ENCODE results near the gene KRT84.

KRT84 gene

DNA sequence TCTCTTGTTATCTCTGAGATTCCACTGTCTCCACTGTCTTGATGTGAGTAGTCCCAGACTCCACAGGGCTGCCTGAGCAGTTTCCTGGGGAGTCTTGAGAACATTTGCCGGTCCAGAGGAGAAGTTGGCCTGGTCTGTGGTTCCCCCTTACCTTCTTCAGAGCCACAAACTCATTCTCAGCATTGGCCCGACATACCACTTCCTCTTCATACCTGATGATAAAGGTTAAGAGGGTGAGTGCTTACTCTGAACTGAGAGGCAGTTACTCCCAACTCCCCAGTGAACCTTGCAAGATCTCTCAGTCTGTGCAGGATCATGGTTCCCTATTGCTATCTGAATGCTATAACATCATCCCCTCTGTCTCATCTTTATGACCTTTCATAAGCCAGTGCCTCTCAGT lies 2.6 kb downstream of the KRT84 start:
- no peak for DNase-seq

DNA sequence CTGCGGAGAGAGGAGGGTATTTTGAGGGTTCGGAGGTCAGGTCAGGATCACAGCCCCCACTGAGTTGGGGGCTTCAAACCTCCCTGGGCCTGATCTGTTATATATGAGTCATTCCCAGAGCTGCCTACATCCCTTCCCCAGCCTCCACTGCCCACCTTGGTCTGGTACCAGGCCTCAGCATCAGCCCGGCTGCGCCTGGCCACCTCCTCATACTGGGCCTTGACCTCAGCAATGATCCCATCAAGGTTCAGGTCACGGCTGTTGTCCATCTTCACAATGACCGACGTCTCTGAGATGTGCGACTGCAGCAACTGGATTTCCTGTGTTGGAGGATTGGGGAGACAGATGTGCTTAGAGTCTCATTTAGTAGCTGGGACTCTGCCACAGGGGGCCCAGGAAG lies 4.2 kb downstream of the KRT84 start:
- DNase-seq = no peak

DNA sequence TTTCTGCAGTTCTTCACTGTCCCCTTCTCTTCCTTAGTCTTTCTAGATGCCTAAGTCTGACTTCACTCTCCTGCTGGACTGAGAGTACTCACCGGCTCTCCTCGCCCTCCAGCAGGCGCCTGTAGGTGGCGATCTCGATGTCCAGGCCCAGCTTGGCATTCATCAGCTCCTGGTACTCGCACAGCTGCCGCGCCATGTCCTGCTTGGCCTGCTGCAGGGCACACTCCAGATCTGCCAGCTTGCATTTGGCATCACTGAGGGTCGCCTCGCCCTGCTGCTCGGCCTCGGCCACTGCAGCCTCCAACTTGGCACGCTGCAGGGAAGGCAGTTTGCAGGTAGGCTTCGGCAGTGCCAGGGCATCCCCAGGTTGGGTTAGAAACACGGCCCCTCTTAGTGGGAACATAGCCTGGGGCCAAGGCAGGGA lies 5.2 kb downstream of the KRT84 start:
- DNase-seq = peak; percentile 23

DNA sequence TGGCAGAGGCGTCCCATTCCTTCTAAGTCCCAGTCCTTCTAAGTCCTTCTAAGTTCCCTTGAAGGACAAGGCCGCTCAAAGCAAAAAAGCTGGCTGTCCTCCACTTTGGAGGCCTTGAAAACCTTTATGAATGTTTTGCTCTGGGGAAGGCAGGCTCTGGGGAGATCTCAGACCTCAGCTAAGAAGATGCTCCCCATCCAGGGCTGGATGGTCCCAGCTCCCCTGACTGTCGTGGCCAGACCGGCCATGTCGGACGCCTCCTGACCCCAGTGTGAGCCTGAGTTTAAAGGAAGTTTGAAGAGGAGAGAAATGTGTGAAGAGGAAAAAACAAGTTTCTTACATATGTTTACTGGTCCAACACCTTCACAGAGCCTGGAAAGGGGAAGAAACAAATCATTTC lies 5.9 kb downstream of the KRT84 start:
- no peak for DNase-seq

DNA sequence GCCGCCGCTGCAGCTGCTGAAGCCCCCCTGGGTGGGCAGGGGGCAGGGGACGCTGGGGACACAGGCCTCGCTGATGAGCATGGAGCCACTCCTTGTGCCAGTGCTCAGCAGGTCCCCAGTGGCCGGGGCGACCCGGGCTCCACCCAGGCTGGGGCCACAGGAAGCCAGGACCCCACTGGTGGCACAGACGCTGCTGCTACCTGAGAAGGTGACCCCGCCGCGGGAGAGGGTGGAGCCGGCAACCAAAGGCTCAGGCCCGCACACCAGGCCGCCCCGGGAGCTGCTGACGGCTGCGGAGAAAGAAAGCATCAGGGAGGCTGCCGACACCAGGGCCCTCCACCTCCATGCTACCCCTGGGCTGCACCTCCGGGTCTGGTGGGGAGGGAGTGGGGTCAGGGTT lies 7.4 kb downstream of the KRT84 start:
- DNase-seq = no peak

GRCh38 chr12:52377266-52377665 lies 8.2 kb downstream of the KRT84 start:
- no peak for DNase-seq

- peak; percentile 76 for DNase-seq
Measured at GRCh38 chr12:52372216-52373154, 13.0 kb downstream of the KRT84 start.

- DNase-seq = no peak
Measured at GRCh38 chr12:52371716-52372115, 13.7 kb downstream of the KRT84 start.

DNA sequence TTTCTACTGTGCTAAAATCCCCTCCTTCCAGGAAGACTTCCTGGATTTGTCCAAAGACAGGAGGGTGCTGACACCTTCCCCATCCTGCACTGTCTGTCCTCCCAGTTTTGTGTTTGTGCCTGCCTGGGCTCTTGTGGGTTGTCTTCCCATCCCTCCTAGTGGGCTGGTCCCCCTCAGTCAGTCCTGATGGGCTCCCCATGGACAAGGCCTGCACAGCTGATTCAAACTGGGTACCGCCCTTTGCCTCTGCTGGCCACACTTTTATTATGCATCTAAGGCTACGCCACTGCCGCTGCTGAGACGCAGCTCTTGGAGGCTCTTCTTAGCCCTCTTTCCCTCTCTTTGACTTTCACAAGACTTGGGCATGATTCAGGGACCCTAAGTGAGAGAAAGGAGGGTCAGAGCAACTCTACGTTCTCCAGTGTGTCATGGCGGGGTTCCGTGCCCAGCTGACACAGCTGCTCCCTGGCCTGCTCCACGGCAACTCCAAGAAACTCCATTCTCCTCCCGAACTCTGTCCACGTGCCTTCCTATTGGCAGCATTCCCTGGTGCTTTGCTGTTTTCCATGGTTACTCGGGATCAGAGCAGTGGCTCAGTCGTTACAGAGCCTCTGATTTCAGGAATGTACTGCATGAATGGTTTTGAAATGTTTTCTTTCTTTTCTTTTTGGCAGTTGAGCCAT lies 14.4 kb downstream of the KRT84 start:
- peak; percentile 66 for DNase-seq

DNA sequence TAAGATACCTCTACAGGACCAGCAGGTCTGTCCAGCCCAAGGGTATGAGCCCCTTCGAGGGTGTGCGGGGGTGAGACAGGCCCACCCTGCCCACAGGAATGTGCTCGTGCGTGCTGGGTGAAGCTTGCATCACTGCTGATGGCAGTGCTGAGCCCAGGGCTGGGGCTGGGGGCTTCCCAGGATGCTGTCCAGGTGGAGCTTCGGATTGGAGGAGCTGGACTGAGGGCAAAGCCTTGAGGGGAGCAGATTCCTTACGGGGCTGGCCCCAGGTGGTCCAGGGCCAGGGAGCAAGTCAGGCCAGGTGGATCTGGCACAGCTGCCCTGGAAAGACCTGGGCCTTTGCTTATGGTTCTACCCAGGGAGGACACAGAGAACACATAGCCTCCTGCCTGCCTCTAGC lies 15.6 kb downstream of the KRT84 start:
- no peak for DNase-seq

DNA sequence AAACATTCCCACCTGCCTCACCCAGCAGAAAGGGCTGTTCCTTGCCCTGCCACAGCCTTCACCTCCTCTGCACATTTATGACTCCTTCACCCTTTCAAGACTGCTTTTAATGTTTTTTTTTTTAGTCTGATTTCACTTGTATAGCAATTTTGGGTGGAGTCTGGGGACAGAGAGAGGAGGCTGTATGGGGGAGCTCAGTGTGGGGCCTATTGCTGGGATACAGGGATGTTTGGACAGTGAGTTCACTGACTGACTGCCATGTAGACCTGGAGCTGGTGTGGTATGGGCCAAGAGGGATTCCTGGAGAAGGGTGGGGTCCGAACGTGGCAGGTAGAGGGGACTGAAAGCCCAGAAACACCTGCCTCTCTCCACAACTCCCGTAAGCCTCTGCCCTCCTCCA lies 16.2 kb downstream of the KRT84 start:
- DNase-seq = no peak

- no peak for DNase-seq
Measured at GRCh38 chr12:52368508-52368907, 16.9 kb downstream of the KRT84 start.

- no peak for DNase-seq
Measured at GRCh38 chr12:52367876-52368275, 17.6 kb downstream of the KRT84 start.

DNA sequence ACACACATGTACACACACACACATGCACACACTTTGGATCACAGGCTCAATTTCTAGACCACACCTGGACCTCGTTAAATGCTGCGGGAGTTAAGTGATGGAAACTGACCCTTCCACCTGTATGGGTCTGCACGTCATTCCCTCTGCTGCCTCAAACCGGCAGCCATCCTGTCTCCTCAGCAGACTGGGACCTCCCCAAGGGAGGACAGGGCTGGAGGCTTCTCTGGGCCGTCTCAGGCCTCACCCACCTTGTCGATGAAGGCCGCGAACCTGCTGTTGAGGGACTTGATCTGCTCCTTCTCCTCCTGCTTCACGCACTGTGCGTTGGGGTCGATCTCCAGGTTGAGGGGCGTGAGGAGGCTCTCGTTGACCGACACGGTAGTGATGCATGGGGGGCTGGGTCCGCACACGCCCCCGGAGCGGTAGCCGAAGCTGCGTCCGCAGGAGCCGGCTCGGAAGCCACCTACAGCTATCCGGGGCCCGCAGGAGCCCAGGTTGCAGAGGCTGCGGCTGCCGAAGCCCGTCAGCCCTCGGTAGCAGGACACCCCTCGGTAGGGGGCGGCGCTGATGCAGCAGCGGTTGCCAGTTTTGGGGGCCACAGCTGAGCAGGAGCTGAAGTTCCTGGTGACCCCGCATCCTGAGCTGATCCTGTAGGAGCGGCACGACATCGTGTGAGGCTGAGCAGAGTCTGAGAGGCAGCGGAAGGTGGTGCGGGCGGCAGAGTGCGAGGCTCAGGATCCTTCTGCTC lies 18.5 kb downstream of the KRT84 start, which contains the start of gene KRT85:
KRT85 (minus strand) TSS at position 744 of the 748 bp plus-strand sequence; CDS start at position 668, 76 bp downstream.
- no peak for DNase-seq

GRCh38 chr12:52364901-52365489 lies 20.5 kb downstream of the KRT84 start:
- DNase-seq = no peak

- DNase-seq = no peak
Measured at GRCh38 chr12:52364061-52364460, 21.4 kb downstream of the KRT84 start.

DNA sequence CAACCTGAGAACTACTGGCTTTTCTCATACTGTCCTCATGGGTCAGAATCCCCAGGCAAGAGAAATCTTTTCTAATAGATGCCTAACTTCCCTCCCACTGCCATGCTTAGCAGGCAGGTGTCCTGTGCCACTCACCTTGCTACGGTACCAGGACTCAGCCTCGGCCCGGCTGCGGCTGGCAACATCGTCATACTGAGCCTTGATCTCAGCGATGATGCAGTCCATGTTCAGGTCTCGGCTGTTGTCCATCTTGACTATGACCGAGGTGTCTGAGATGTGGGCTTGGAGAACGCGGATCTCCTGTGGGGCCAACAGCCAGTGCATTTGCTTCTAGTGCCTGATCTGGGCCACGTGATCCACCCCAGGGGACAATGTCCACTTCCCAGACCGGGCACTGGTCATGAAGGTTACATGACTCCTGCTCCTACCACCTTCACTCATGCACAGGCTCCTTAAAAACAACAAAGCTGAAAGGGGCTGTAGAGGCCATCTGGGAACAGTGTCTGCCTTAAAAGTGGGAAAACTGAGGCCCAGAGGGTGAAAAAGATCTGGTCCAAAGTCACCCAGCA lies 22.3 kb downstream of the KRT84 start:
- no peak for DNase-seq

- no peak for DNase-seq
Measured at GRCh38 chr12:52362118-52362726, 23.2 kb downstream of the KRT84 start.

DNA sequence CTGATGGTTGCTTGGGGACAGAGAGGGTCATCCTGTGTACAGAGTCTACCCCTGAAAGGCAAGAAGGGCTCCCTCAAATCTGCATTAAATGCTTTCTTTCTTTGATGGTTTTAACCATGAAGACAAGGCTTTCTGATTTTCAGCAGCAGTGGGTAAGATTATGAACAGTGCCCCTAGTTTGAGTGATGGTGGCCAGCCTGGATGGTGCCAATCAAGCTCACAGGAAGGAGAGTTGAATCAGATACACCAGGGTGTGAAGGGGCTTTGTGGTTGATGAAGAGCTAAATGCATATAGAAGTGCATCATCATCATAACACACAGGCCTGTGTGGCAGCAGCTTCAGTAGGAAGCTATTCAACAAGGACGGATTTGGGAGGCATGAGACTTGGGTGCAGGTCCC lies 23.9 kb downstream of the KRT84 start:
- no peak for DNase-seq

GRCh38 chr12:52360663-52361271 lies 24.7 kb downstream of the KRT84 start:
- DNase-seq = no peak

- no peak for DNase-seq
Measured at GRCh38 chr12:52360106-52360662, 25.3 kb downstream of the KRT84 start.

All from fibroblast of skin of right biceps (primary cell).